PC-3 (cell line): Measurements from ENCODE around the gene ANXA8L1.
"Not testable (repeated sequence)": the region's sequence is repeated elsewhere in the genome, so short reads cannot be mapped to it uniquely, and the experiment has no call there.

ENCODE experiments used
- CTCF ChIP-seq: fragments of 300-600 bp; sonication (generic); conservative IDR thresholded peaks from 2 replicates; pipeline ENCODE4 v1.5.1; 2017; ENCODE audit warnings: antibody characterized with exemption, low read depth, mild to moderate bottlenecking, low read length
- EZH2 ChIP-seq: fragments of 300-600 bp; sonication (generic); IDR thresholded peaks from one replicate; pipeline ENCODE4 v1.6.1; 2017; ENCODE audit warnings: antibody characterized with exemption, mild to moderate bottlenecking, low read length; ENCODE audit not compliant: unreplicated experiment
- EZH2phosphoT487 ChIP-seq: fragments of 300-600 bp; sonication (generic); IDR thresholded peaks from 2 replicates; pipeline ENCODE4 v1.6.1; 2018; ENCODE audit warnings: mild to moderate bottlenecking, antibody characterized with exemption, low read length, borderline replicate concordance

GRCh38 chr10:46396441-46397279, 21.1 kb downstream of the ANXA8L1 start:
- TF ChIP-seq CTCF, EZH2, EZH2phosphoT487: not testable (repeated sequence)
